Measurements from ENCODE around the gene RALGAPB. TPM values are rescaled to one million over a fixed set of nuclear protein-coding genes. Genes with fewer than 3 reads are reported as not detected.

Gene RALGAPB
- total and polyA plus RNA-seq, 3 experiments from 2014 or later: 13.9 to 35.0 (median 33.8) TPM

GRCh38 chr20:38473367-38473795 lies 738 bp downstream of the RALGAPB start:
- Histone ChIP-seq H3K4me3 (ENCODE audit: low read length) (peak overlapping the region; percentile 75), H3K27me3 (ENCODE audit: insufficient read depth, low read length, poor library complexity, severe bottlenecking) (no peaks in the 10 kb centered on the region), H3K4me1 (ENCODE audit: insufficient read depth, low read length) (peaks cover 29% of the 10 kb centered on the region), H3K9me3 (ENCODE audit: low read length) (no peaks in the 10 kb centered on the region), H3K27ac (ENCODE audit: low read depth, low read length) (peak overlapping the region; percentile 86), H3K36me3 (ENCODE audit: insufficient read depth, low read length) (no peaks in the 10 kb centered on the region)
- H3K4me1 Mint-ChIP-seq: peaks cover 45 to 64% (median 61%) of the 10 kb centered on the region in 3 donors
- H3K27ac Mint-ChIP-seq: peak overlapping the region in 7 of 8 donors; percentile 34 to 90 (median 86)
- CTCF ChIA-PET: interaction anchor here (1.1 to 4.2 kb wide), 5 partner anchors 10 to 41 kb away, joined by 5 to 26 read pairs (median 9); partner anchors contain the start of gene SNHG17
- DNase-seq: no peak
- POLR2A ChIA-PET: interaction anchor here (2.1 to 3.0 kb wide), 2 partner anchors 27 to 39 kb away, joined by 17 to 31 read pairs; partner anchors contain the start of gene SNHG17
- H3K36me3 Mint-ChIP-seq: peaks cover 0 to 24% (median 0%) of the 10 kb centered on the region in 3 donors
- H3K9me3 Mint-ChIP-seq: no peaks in the 10 kb centered on the region
- peak overlapping the region; percentile 81 to 95 (median 88) for H3K4me3 Mint-ChIP-seq
- no peaks in the 10 kb centered on the region for H3K27me3 Mint-ChIP-seq

GRCh38 chr20:38477747-38478146 lies 5.1 kb downstream of the RALGAPB start:
- Histone ChIP-seq H3K36me3 (ENCODE audit: insufficient read depth, low read length) (peaks cover 5% of the 10 kb centered on the region), H3K9me3 (ENCODE audit: low read length) (no peaks in the 10 kb centered on the region), H3K27ac (ENCODE audit: low read depth, low read length) (no peak overlapping the region), H3K4me3 (ENCODE audit: low read length) (no peak overlapping the region), H3K27me3 (ENCODE audit: insufficient read depth, low read length, poor library complexity, severe bottlenecking) (no peaks in the 10 kb centered on the region), H3K4me1 (ENCODE audit: insufficient read depth, low read length) (peaks cover 22% of the 10 kb centered on the region)
- peak overlapping the region in 1 of 7 donors; percentile 56 for H3K4me3 Mint-ChIP-seq
- H3K36me3 Mint-ChIP-seq: peaks cover 0 to 35% (median 6%) of the 10 kb centered on the region in 3 donors
- H3K4me1 Mint-ChIP-seq: peaks cover 53 to 85% (median 81%) of the 10 kb centered on the region in 3 donors
- no peaks in the 10 kb centered on the region for H3K27me3 Mint-ChIP-seq
- no peak overlapping the region for H3K27ac Mint-ChIP-seq
- DNase-seq: no peak
- no peaks in the 10 kb centered on the region for H3K9me3 Mint-ChIP-seq
- POLR2A ChIA-PET: no interaction called here
- CTCF ChIA-PET: interaction anchor here (1.0 to 1.3 kb wide), 2 partner anchors 32 to 43 kb away, joined by 3 to 4 read pairs; partner anchors contain the start of gene SNHG17

DNA sequence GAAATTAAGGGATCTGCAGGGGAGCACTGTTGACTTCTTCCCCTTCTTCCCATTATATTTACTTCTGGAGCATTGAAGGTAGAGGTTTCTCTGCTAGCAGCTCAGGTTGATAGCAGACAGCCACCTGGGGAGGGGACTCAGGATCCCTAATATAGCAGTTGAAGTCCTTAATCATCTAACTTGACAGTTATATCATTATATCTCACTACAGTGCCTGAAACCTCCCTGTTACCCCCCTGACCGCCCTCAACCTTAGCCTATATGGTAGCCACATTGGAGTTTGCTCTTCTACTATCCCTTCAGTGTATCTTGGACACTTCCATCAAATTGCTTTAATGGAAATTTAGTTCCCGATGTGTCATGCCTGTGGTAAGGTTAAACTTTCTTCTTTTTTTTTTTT lies 7.0 kb downstream of the RALGAPB start:
- Mint-ChIP-seq H3K27me3 (no peaks in the 10 kb centered on the region), H3K36me3 (peaks cover 0 to 34% (median 8%) of the 10 kb centered on the region in 3 donors), H3K4me1 (peaks cover 51 to 82% (median 80%) of the 10 kb centered on the region in 3 donors), H3K4me3 (peak overlapping the region in 1 of 7 donors; percentile 29), H3K27ac (no peak overlapping the region), H3K9me3 (no peaks in the 10 kb centered on the region)
- POLR2A ChIA-PET: no interaction called here
- Histone ChIP-seq H3K36me3 (ENCODE audit: insufficient read depth, low read length) (peaks cover 5% of the 10 kb centered on the region), H3K27ac (ENCODE audit: low read depth, low read length) (no peak overlapping the region), H3K4me1 (ENCODE audit: insufficient read depth, low read length) (peaks cover 8% of the 10 kb centered on the region), H3K27me3 (ENCODE audit: insufficient read depth, low read length, poor library complexity, severe bottlenecking) (no peaks in the 10 kb centered on the region), H3K4me3 (ENCODE audit: low read length) (no peak overlapping the region), H3K9me3 (ENCODE audit: low read length) (no peaks in the 10 kb centered on the region)
- no peak for DNase-seq
- CTCF ChIA-PET: no interaction called here

DNA sequence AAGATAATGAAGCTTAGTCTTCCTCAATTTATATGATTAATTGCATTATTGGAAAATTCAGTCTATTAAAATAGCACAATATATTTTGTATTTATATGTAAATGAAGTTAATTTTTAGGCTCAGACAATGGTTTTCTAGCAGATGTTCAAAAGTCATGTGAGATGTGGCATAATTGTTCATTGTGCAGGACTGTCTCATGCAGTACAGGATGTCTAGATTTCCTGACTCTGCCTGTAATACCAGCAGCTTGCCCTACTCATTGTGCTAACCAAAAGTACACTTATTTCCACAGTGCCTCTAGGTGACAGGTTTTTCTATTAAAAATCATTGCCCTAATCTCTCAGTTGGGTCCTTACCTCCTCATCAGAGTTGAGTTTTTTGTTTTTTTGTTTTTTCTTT lies 12.4 kb downstream of the RALGAPB start:
- POLR2A ChIA-PET: no interaction called here
- CTCF ChIA-PET: no interaction called here
- H3K4me1 Mint-ChIP-seq: peaks cover 22 to 53% (median 35%) of the 10 kb centered on the region in 3 donors

GRCh38 chr20:38489181-38489580 lies 16.5 kb downstream of the RALGAPB start:
- CTCF ChIA-PET: no interaction called here

More for the DNA sequence above, 12.4 kb downstream of the RALGAPB start:
- Mint-ChIP-seq H3K27ac (no peak overlapping the region), H3K9me3 (no peaks in the 10 kb centered on the region), H3K4me3 (no peak overlapping the region), H3K27me3 (no peaks in the 10 kb centered on the region), H3K36me3 (peaks cover 3 to 48% (median 14%) of the 10 kb centered on the region in 3 donors)
- no peak for DNase-seq
- peaks cover 15% of the 10 kb centered on the region for H3K36me3 ChIP-seq (ENCODE audit: insufficient read depth, low read length)
- no peak overlapping the region for H3K4me3 ChIP-seq (ENCODE audit: low read length)
- no peaks in the 10 kb centered on the region for H3K27me3 ChIP-seq (ENCODE audit: insufficient read depth, low read length, poor library complexity, severe bottlenecking)
- no peaks in the 10 kb centered on the region for H3K4me1 ChIP-seq (ENCODE audit: insufficient read depth, low read length)
- H3K9me3 ChIP-seq (ENCODE audit: low read length): no peaks in the 10 kb centered on the region
- H3K27ac ChIP-seq (ENCODE audit: low read depth, low read length): no peak overlapping the region

GRCh38 chr20:38497246-38497935 lies 24.7 kb downstream of the RALGAPB start:
- H3K4me3 ChIP-seq (ENCODE audit: low read length): no peak overlapping the region
- H3K9me3 ChIP-seq (ENCODE audit: low read length): no peaks in the 10 kb centered on the region
- H3K27ac ChIP-seq (ENCODE audit: low read depth, low read length): no peak overlapping the region
- peaks cover 20 to 88% (median 33%) of the 10 kb centered on the region in 3 donors for H3K36me3 Mint-ChIP-seq
- peaks cover 7 to 10% (median 9%) of the 10 kb centered on the region in 3 donors for H3K4me1 Mint-ChIP-seq
- ChIA-PET CTCF (no interaction called here), POLR2A (no interaction called here)
- no peaks in the 10 kb centered on the region for H3K4me1 ChIP-seq (ENCODE audit: insufficient read depth, low read length)
- peaks cover 53% of the 10 kb centered on the region for H3K36me3 ChIP-seq (ENCODE audit: insufficient read depth, low read length)
- no peak overlapping the region for H3K27ac Mint-ChIP-seq
- H3K27me3 ChIP-seq (ENCODE audit: insufficient read depth, low read length, poor library complexity, severe bottlenecking): no peaks in the 10 kb centered on the region
- no peak for DNase-seq
- no peaks in the 10 kb centered on the region for H3K27me3 Mint-ChIP-seq
- no peak overlapping the region for H3K4me3 Mint-ChIP-seq
- H3K9me3 Mint-ChIP-seq: no peaks in the 10 kb centered on the region

More at GRCh38 chr20:38489181-38489580, 16.5 kb downstream of the RALGAPB start:
- Histone ChIP-seq H3K27me3 (ENCODE audit: insufficient read depth, low read length, poor library complexity, severe bottlenecking) (no peaks in the 10 kb centered on the region), H3K4me1 (ENCODE audit: insufficient read depth, low read length) (no peaks in the 10 kb centered on the region), H3K9me3 (ENCODE audit: low read length) (no peaks in the 10 kb centered on the region), H3K36me3 (ENCODE audit: insufficient read depth, low read length) (peaks cover 32% of the 10 kb centered on the region), H3K4me3 (ENCODE audit: low read length) (no peak overlapping the region), H3K27ac (ENCODE audit: low read depth, low read length) (no peak overlapping the region)
- H3K36me3 Mint-ChIP-seq: peaks cover 3 to 65% (median 17%) of the 10 kb centered on the region in 3 donors
- H3K4me3 Mint-ChIP-seq: no peak overlapping the region
- H3K27ac Mint-ChIP-seq: peak overlapping the region in 1 of 8 donors; percentile 19
- no peaks in the 10 kb centered on the region for H3K27me3 Mint-ChIP-seq
- POLR2A ChIA-PET: no interaction called here
- no peak for DNase-seq
- H3K9me3 Mint-ChIP-seq: no peaks in the 10 kb centered on the region
- H3K4me1 Mint-ChIP-seq: peaks cover 16 to 50% (median 24%) of the 10 kb centered on the region in 3 donors

GRCh38 chr20:38498909-38499308 lies 26.3 kb downstream of the RALGAPB start:
- POLR2A ChIA-PET: no interaction called here
- Histone ChIP-seq H3K27me3 (ENCODE audit: insufficient read depth, low read length, poor library complexity, severe bottlenecking) (no peaks in the 10 kb centered on the region), H3K9me3 (ENCODE audit: low read length) (no peaks in the 10 kb centered on the region), H3K4me3 (ENCODE audit: low read length) (no peak overlapping the region), H3K36me3 (ENCODE audit: insufficient read depth, low read length) (peaks cover 43% of the 10 kb centered on the region), H3K27ac (ENCODE audit: low read depth, low read length) (no peak overlapping the region), H3K4me1 (ENCODE audit: insufficient read depth, low read length) (no peaks in the 10 kb centered on the region)
- CTCF ChIA-PET: no interaction called here
- DNase-seq: no peak
- H3K4me3 Mint-ChIP-seq: no peak overlapping the region
- H3K27ac Mint-ChIP-seq: peak overlapping the region in 1 of 8 donors; percentile 17
- H3K9me3 Mint-ChIP-seq: no peaks in the 10 kb centered on the region
- H3K4me1 Mint-ChIP-seq: peaks cover 5 to 7% (median 5%) of the 10 kb centered on the region in 3 donors
- H3K27me3 Mint-ChIP-seq: no peaks in the 10 kb centered on the region
- peaks cover 21 to 89% (median 34%) of the 10 kb centered on the region in 3 donors for H3K36me3 Mint-ChIP-seq

GRCh38 chr20:38499366-38499765 lies 26.7 kb downstream of the RALGAPB start:
- no peak overlapping the region for H3K27ac ChIP-seq (ENCODE audit: low read depth, low read length)

More at GRCh38 chr20:38499366-38499765, 26.7 kb downstream of the RALGAPB start:
- H3K4me1 ChIP-seq (ENCODE audit: insufficient read depth, low read length): no peaks in the 10 kb centered on the region
- peaks cover 40% of the 10 kb centered on the region for H3K36me3 ChIP-seq (ENCODE audit: insufficient read depth, low read length)
- H3K36me3 Mint-ChIP-seq: peaks cover 26 to 90% (median 36%) of the 10 kb centered on the region in 3 donors
- H3K27me3 Mint-ChIP-seq: no peaks in the 10 kb centered on the region
- H3K4me1 Mint-ChIP-seq: peaks cover 3 to 6% (median 5%) of the 10 kb centered on the region in 3 donors
- H3K9me3 ChIP-seq (ENCODE audit: low read length): no peaks in the 10 kb centered on the region
- peaks cover 0 to 2% (median 0%) of the 10 kb centered on the region in 5 donors for H3K9me3 Mint-ChIP-seq
- no peaks in the 10 kb centered on the region for H3K27me3 ChIP-seq (ENCODE audit: insufficient read depth, low read length, poor library complexity, severe bottlenecking)
- CTCF ChIA-PET: no interaction called here
- POLR2A ChIA-PET: no interaction called here
- peak overlapping the region in 1 of 8 donors; percentile 87 for H3K27ac Mint-ChIP-seq
- H3K4me3 Mint-ChIP-seq: no peak overlapping the region
- no peak overlapping the region for H3K4me3 ChIP-seq (ENCODE audit: low read length)
- DNase-seq: no peak
